Retinal pigment epithelial cell (primary cell): ENCODE data around the gene CHMP5.

ENCODE experiments used
- DNase-seq: peaks from one replicate; pipeline ENCODE4 v3.0.0-alpha.2; 2010; ENCODE audit warnings: low read depth
- H3K4me3 ChIP-seq: 2 replicates; pipeline ENCODE4 v1.5.1; 2011; ENCODE audit warnings: mild to moderate bottlenecking, low read length, control low read depth, moderate library complexity
- TF ChIP-seq, protein P1 (sequence below): conservative IDR thresholded peaks from 2 replicates; pipeline ENCODE4 v1.5.1; 2011; ENCODE audit warnings: low read depth, low read length, control low read depth, inconsistent platforms

CHMP5 gene

DNA sequence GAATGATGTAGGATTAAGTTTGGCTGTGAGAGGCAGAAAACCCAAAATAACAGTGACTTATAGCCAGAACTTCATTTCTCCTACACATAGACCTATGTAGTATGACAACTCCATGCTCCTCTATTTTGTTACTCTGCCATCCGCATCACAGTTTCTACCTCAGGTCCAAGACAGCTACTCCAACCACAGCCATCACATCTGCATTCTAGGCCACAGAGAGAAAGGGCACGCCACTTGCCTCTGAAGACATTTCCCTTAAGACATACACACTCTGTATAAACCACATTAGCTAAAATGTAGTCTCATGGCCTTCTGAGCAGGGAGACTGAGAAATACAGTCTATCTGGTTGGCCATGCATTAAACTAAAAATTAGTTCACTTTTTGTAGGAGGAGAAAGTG is 14.9 kb upstream of the CHMP5 start:
- DNase-seq, result no peak
- TF ChIP-seq, protein P1, sequence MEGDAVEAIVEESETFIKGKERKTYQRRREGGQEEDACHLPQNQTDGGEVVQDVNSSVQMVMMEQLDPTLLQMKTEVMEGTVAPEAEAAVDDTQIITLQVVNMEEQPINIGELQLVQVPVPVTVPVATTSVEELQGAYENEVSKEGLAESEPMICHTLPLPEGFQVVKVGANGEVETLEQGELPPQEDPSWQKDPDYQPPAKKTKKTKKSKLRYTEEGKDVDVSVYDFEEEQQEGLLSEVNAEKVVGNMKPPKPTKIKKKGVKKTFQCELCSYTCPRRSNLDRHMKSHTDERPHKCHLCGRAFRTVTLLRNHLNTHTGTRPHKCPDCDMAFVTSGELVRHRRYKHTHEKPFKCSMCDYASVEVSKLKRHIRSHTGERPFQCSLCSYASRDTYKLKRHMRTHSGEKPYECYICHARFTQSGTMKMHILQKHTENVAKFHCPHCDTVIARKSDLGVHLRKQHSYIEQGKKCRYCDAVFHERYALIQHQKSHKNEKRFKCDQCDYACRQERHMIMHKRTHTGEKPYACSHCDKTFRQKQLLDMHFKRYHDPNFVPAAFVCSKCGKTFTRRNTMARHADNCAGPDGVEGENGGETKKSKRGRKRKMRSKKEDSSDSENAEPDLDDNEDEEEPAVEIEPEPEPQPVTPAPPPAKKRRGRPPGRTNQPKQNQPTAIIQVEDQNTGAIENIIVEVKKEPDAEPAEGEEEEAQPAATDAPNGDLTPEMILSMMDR, result no peak
- no peak overlapping the region for H3K4me3 ChIP-seq

DNA sequence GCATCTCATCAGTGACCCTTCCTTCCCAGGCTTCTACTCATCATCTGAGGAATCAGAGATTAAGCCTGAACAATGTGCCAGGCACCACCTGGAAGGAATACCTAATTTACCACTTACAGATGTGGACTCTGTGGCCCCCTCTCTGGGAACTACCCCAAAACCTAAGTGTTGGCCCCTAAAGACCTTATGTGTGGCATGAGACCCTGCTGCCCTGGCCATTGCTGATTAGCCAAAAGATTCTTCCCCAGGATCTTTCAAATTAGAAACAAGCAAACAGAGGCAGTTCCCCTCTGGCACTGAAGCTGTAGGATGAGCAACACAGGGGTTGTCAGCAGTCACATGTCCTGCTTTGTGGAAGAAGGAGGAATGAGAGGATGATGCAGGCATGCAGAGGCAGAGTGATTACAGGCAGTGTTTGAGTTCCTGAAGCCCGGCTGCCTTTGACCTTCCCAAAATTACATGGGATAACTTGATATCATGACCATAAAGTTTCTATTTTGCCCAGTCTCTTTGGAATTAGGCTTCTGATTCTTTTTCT is 14.3 kb upstream of the CHMP5 start:
- TF ChIP-seq, protein P1, result no peak
- no peak overlapping the region for H3K4me3 ChIP-seq
- no peak for DNase-seq

DNA sequence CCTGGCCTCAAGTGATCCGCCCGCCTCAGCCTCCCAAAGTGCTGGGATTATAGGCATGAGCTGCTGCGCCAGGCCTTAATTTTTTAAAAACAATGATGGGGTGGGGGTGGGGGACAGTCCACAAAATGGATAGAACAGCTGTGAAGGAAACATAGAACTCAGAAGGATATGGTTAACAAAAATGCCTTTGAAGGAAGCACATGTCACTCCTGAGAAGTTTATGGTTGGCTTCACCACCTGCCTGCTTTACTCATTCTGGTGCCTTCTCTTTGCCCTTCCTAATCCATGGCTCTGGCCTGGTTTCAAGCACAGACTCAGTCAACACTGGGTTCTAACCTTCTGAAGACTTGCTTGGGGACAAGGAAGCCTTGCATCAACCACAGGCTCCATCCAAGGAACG is 10.6 kb upstream of the CHMP5 start:
- DNase-seq, result no peak
- TF ChIP-seq, protein P1, result no peak

DNA sequence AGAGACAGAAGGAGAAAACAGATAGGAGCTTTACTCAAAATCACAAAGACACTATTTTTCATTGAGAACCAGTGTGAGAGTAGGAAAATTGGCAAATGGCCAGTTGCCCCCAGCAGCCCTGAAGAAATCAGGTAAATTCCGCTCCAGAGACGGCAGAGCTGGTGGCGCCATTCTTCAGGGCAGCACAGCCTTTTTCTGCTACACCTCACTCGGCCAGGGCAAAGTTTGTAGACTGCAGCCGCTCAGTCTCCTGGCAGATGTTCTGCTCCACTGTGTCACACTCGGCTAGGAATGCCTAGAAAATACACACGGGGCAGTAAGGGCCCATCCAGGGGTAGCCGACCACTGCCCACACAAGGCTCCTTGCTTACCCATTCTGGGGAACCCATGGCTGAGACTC is 9.8 kb upstream of the CHMP5 start:
- H3K4me3 ChIP-seq, result no peak overlapping the region
- DNase-seq, result no peak
- TF ChIP-seq, protein P1, result no peak

More for the DNA sequence above, 10.6 kb upstream of the CHMP5 start:
- H3K4me3 ChIP-seq, result no peak overlapping the region

DNA sequence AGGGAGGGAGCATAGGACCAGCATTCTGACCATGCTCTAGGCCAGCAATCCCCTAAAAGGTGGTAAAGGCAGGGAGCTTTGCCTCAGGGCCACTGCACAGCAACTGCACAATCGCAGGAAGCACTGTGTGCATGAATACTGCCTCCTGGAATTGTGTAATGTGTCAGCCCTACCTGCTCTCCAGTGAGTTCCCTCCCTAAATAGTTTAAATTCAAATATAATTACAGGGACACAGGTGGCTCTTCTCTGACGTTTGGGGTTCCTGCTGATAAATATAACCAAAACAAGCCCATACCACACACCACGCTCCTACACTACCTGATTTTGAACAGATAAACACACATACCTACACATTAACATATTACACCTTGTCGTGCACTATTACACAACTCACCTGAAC is 9.4 kb upstream of the CHMP5 start:
- no peak overlapping the region for H3K4me3 ChIP-seq
- no peak for DNase-seq
- TF ChIP-seq, protein P1, result no peak

DNA sequence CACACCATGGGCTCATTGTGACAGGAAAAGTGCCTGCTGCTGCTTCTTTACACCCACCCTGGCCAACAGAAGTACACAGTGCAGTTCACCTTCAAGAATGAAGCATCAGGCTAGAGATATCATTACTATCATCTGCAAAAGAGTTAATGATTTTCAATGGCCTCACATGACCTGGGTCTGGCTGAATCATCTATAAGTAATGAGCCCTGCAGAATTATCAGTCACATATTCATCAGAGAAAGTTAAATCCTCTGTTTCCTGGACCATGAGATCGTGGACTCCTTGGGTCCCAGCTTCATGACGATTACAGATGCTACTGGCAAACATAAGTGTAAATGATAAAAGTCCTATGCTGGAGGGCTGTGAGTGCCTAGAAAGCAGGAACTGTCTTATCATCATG is 8.6 kb upstream of the CHMP5 start:
- no peak overlapping the region for H3K4me3 ChIP-seq
- DNase-seq, result no peak
- TF ChIP-seq, protein P1, result no peak

DNA sequence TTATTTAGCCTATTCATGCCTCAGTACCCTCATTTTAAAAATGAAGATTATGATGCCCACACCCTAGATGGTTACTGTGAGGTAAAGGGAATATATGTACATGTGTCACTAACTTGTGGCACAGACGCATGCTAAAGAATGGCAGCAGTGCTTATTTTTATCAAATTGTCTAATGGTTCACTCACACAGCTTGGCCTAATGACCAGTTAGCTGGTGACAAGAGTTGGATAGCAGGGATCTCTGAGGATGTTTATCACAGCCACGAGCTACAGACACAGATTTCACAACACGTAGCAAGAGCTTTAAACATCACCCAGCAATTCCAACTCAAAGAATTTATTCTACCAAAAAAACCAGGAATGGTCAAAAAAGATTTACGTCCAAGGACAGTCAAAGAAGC is 7.6 kb upstream of the CHMP5 start:
- H3K4me3 ChIP-seq, result no peak overlapping the region
- no peak for DNase-seq
- TF ChIP-seq, protein P1, result no peak
